IPS-20b (cell line): ENCODE results near the gene ISG20L2.

Experiments
- H3K27ac ChIP-seq: one replicate; pipeline ENCODE4 v1.5.1; 2013; ENCODE audit warnings: low read length
- H3K27me3 ChIP-seq: 2 replicates; pipeline ENCODE4 v1.6.1; 2013; ENCODE audit warnings: mild to moderate bottlenecking, low read length, inconsistent platforms; ENCODE audit not compliant: insufficient read depth
- H3K36me3 ChIP-seq: 2 replicates; pipeline ENCODE4 v1.6.1; 2013; ENCODE audit warnings: low read depth, mild to moderate bottlenecking, inconsistent platforms, low read length, moderate library complexity; ENCODE audit not compliant: insufficient read depth
- H3K4me1 ChIP-seq: 2 replicates; pipeline ENCODE4 v1.6.1; 2013; ENCODE audit warnings: mild to moderate bottlenecking, control low read depth, inconsistent platforms, low read length, moderate library complexity; ENCODE audit not compliant: insufficient read depth
- H3K4me3 ChIP-seq: 2 replicates; pipeline ENCODE4 v1.5.1; 2013; ENCODE audit warnings: mild to moderate bottlenecking, low read length, inconsistent platforms
- H3K9ac ChIP-seq: 2 replicates; pipeline ENCODE4 v1.6.1; 2013; ENCODE audit warnings: low read depth, mild to moderate bottlenecking, inconsistent platforms, low read length, moderate library complexity
- H3K9me3 ChIP-seq: 2 replicates; pipeline ENCODE4 v1.6.1; 2013; ENCODE audit warnings: mild to moderate bottlenecking, low read depth, low read length, inconsistent platforms; ENCODE audit not compliant: insufficient read depth

Gene ISG20L2

DNA sequence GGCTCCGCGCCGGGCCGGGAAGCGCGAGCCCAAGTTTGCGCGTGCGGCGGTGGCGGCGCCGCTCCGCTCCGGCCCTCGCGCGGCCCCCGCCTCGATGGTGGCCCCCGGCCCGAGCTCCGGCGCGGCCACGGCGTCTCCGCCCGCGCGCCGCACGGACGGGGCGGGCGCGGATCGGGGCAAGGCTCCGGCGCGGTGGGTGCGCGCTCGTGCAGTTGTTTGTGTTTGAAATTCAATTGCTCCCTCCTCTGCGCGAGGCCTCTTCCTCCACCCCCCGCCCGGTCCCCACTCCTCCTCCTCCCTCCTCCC lies 22.8 kb upstream of the ISG20L2 start, which contains the start of gene HDGF:
HDGF (minus strand) TSS at position 225 of the 306 bp plus-strand sequence. CDS start 246 bp downstream, outside the sequence.
- no peaks in the 10 kb centered on the region for H3K9me3 ChIP-seq
- H3K27me3 ChIP-seq: no peaks in the 10 kb centered on the region
- H3K4me3 ChIP-seq: peak within 1 kb of the TSS; percentile 82
- H3K36me3 ChIP-seq: peaks cover 6% of the 10 kb centered on the region
- H3K4me1 ChIP-seq: peaks cover 37% of the 10 kb centered on the region
- H3K27ac ChIP-seq: peak within 1 kb of the TSS; percentile 95
- peak within 1 kb of the TSS; percentile 99 for H3K9ac ChIP-seq

DNA sequence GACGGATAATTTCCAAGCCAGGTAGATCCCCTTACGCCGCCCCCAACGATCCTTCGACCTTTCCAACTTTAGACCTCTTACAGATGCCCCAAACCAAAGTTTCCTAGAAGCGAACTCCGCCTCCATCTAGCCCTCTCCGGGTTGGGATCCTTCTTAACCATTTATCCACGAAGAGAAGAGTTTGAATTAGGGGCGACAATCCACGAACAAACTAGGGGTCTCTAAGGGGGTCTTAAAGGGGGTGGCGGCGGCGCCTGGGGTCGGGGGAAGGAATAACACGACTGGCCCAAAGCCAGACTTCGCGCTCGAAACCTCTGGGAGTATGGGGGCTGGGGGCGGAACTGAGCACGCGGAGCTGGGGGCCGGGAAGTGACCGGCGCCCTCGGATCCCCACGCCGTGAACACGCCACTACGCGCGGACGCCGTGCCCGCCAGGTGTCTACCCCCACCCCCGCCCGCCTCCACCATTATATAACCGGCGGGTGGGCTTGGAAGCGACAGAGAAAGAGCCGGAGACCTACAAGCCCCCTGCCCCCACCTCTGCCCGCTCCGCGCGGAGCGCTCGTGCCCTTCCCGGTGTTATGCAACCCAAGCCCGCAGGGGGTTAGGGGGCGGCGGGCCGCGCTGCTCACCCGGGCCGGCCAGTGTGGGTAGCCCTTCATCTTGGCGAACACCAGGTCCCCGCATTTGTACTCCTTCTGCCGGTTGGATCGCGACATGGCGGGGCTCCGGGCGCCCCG lies 22.3 kb upstream of the ISG20L2 start:
- Histone ChIP-seq H3K4me1 (peaks cover 42% of the 10 kb centered on the region), H3K9ac (peak overlapping the region; percentile 99; the same call in 1 of the 2 replicates), H3K4me3 (peak overlapping the region; percentile 82), H3K27ac (peak overlapping the region; percentile 44), H3K9me3 (no peaks in the 10 kb centered on the region), H3K36me3 (peaks cover 6% of the 10 kb centered on the region), H3K27me3 (no peaks in the 10 kb centered on the region)

DNA sequence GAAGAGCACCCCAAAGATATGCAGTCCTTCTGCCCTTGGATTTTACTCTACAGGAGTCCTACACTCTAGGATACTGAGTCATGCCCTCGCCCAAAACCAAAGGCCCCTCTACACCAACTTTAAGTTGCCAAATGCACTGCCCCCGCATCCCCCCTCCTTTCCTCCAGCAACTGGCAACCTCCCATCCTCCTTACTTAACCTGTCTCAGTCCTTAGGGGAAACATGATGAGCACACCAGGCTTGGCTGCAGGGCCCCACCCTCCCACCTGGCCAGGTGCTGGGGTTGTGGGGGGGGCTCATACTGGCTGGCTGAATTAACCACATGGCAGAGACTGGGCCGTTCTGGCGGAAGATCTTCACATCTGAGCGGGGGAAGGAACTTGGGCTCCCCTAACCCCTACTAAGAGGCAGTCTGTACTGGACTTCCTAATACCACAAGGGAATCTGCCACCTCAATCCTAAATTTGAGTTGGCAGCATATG lies 21.7 kb upstream of the ISG20L2 start:
- Histone ChIP-seq H3K27ac (peak overlapping the region; percentile 44), H3K4me3 (peak overlapping the region; percentile 82)

DNA sequence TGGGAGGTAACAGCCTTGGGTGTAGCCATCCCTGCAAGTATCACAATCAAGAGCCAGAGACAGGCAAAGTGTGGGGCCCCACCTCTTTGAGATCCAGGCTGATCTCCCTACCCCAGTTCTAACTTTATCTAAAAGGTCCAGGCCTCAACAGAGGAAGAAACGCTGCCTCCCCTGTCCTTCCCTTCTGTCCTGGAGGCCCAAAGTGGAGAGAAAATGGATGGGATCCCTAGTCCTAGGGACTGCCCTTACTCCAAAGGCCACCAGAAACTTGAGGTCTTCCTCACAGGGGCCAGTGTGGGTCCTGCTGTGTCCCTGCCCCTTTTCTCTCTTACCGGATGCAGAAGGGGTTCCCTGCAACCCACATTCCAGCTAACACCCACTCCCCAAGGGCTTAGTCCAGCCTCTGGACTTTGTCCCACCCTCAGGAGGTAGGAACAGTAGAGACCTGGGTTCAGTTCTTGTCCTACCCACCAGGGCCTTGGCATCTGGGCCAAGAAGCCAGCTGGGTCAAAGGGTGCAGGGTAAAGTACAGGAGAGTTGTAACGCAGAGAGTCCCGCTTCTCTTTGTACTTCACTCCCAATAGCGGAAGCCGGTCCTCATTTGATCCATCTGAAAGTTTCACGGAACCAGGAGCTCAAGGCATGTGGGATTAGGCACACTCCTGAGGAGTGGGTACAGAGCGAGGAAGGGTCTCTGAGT lies 21.0 kb upstream of the ISG20L2 start:
- no peaks in the 10 kb centered on the region for H3K27me3 ChIP-seq
- peak overlapping the region; percentile 82 for H3K4me3 ChIP-seq
- H3K4me1 ChIP-seq: peaks cover 47% of the 10 kb centered on the region
- H3K27ac ChIP-seq: peak overlapping the region; percentile 44
- H3K36me3 ChIP-seq: peaks cover 16% of the 10 kb centered on the region
- H3K9me3 ChIP-seq: no peaks in the 10 kb centered on the region
- H3K9ac ChIP-seq: peak overlapping the region; percentile 99; the same call in 1 of the 2 replicates

More for the DNA sequence above, 21.7 kb upstream of the ISG20L2 start:
- H3K36me3 ChIP-seq: peaks cover 10% of the 10 kb centered on the region
- no peaks in the 10 kb centered on the region for H3K27me3 ChIP-seq
- H3K9me3 ChIP-seq: no peaks in the 10 kb centered on the region
- peaks cover 47% of the 10 kb centered on the region for H3K4me1 ChIP-seq
- H3K9ac ChIP-seq: peak overlapping the region; percentile 99; the same call in 1 of the 2 replicates

DNA sequence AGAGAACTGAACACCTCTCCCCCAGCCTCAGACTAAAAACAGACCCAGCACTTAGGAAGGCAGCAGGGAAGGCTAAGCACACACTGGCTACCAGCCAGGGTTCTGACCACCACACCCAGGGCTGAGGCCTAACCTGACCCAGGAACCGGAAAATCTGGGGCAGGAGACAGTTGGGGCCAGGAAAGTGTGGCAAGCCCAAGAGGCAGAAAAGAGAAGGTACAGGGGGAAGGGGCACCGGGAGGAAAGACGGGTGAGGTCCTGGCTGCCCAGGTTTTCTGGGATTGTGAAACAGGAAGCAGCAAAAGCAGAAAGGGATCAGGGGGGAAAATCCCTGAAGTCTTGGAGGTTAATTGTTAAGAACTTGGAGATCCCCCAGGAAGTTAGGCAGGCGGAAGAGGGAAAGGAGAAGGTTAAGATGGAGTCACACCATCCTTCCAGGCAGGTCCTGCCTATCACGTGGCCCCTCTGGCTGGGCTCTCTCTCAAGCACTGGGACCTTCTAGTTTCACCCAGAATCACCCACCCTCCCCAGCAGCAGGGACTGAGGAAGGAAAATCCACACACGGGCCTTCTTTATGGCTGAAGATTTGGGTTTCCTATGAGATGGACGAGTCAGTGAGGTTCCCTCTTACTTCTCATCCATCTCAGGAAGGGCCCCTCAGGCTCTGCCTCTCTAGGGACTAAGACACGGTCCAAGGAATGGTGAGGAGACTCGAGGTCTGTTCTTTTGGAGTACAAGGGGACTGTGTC lies 20.3 kb upstream of the ISG20L2 start:
- Histone ChIP-seq H3K9ac (peak overlapping the region; percentile 99; the same call in 1 of the 2 replicates), H3K4me1 (peaks cover 47% of the 10 kb centered on the region), H3K36me3 (peaks cover 21% of the 10 kb centered on the region), H3K27me3 (no peaks in the 10 kb centered on the region), H3K27ac (peak overlapping the region; percentile 58), H3K4me3 (peak overlapping the region; percentile 82), H3K9me3 (no peaks in the 10 kb centered on the region)

DNA sequence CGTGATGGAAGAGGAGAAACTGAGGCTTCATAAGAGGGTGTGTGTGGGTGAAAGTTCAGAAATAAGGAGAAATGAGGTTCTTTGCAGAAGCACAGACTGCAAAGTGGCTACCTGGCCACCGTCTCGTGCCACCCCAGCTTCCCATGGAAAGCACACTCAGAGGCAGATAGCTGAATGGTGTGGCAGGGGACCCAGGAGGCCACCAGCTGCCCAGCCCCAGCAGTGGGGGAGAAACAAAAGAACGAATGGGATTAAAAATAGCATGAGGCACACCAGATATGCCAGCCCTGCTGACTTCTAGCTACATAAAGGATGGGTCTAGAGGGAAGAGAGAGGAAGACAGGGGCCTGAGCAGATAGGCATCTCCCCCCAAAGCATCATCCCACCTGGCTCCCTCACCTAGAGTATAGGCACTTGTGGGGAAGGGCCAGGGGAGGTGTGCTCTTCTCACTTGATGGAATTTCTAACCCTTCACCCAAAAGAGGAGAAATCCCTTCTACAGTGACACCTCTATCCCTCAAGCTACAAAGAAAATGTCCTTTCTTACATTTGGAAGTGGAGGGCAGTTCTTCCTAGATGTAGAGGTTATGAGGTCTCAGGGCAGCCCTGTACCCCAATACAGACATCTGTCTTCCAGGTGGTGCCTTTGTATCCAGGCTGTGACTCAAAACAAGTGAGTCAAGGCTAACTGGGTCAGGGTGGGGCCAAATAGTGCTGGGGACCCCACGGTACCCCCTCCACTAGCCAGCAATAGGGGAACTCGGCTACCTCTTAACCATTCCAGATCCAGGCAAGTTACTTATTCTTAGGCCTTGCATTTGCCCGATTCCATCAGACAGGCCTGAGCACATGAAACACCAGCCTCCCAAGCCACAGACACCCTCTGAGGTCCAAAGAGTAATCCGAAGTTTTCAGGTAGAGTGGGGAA lies 19.4 kb upstream of the ISG20L2 start:
- Histone ChIP-seq H3K27ac (peak overlapping the region; percentile 58), H3K27me3 (no peaks in the 10 kb centered on the region), H3K9ac (peak overlapping the region; percentile 99; the same call in 1 of the 2 replicates), H3K9me3 (no peaks in the 10 kb centered on the region), H3K4me1 (peaks cover 45% of the 10 kb centered on the region), H3K36me3 (peaks cover 29% of the 10 kb centered on the region), H3K4me3 (peak overlapping the region; percentile 82)

- H3K9ac ChIP-seq: peak overlapping the region; percentile 100
- H3K4me3 ChIP-seq: peak overlapping the region; percentile 89
- H3K27ac ChIP-seq: peak overlapping the region; percentile 100
- no peaks in the 10 kb centered on the region for H3K9me3 ChIP-seq
- peaks cover 39% of the 10 kb centered on the region for H3K36me3 ChIP-seq
- H3K4me1 ChIP-seq: peaks cover 39% of the 10 kb centered on the region
- H3K27me3 ChIP-seq: no peaks in the 10 kb centered on the region
Measured at GRCh38 chr1:156746728-156747631, 18.4 kb upstream of the ISG20L2 start.

DNA sequence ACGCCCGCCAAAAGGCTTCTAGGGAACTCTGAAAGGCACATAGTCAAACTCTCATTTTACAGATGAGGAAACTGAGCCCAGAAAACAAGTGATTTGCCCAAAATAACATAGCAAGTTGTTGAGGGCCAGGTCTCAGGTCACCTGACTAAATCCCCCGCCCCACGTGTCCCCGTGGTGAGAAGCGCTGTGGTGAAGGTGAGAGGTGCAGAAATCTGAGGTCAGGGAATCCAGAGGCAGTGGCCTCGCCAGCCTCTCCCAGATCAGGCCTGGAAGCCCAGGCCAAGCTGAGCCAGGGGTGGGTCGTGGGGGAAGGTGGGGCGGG lies 17.8 kb upstream of the ISG20L2 start:
- peak overlapping the region; percentile 100; the same call in 1 of the 2 replicates for H3K9ac ChIP-seq
- H3K4me1 ChIP-seq: peaks cover 45% of the 10 kb centered on the region
- no peaks in the 10 kb centered on the region for H3K9me3 ChIP-seq
- peak overlapping the region; percentile 100 for H3K27ac ChIP-seq
- no peaks in the 10 kb centered on the region for H3K27me3 ChIP-seq
- H3K4me3 ChIP-seq: peak overlapping the region; percentile 89; the same call in 1 of the 2 replicates
- peaks cover 44% of the 10 kb centered on the region for H3K36me3 ChIP-seq

- Histone ChIP-seq H3K27me3 (no peaks in the 10 kb centered on the region), H3K4me3 (peak overlapping the region; percentile 89; the same call in 1 of the 2 replicates), H3K36me3 (peaks cover 44% of the 10 kb centered on the region), H3K9me3 (no peaks in the 10 kb centered on the region), H3K9ac (peak overlapping the region; percentile 100; the same call in 1 of the 2 replicates), H3K27ac (peak overlapping the region; percentile 100), H3K4me1 (peaks cover 45% of the 10 kb centered on the region)
Measured at GRCh38 chr1:156745881-156746280, 17.3 kb upstream of the ISG20L2 start.

DNA sequence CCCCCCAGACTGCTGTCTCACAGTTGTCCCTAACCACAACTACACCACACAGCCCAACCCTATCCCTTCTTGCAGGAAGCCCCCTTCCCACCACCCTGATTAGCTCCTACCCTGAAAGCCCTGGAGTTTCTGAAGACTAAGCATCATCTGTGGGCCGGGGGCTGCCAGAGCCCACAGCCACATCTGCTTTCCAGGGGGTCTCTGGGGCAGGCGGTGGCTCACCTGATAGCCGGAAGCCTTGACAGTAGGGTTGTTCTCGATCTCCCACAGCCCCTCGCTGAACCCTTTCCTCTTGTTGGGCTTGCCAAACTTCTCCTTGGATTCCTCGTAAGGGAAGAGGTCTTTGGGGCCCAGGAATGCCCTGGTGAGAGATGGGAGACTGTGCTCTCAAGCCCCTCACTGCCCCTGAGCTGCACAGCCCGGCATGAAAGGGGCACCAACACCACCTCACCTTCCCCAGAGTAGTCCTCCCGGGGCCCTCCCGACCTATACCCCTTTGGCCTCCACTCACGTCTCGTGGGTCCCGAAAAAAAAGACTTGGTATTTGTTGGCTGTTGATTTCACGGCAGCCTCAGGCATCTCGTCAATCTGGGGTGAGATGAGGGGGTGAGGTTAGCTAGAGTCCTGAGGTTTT lies 16.3 kb upstream of the ISG20L2 start:
- peaks cover 44% of the 10 kb centered on the region for H3K36me3 ChIP-seq
- H3K27me3 ChIP-seq: no peaks in the 10 kb centered on the region
- peak overlapping the region; percentile 78 for H3K27ac ChIP-seq
- H3K4me3 ChIP-seq: no peak overlapping the region
- H3K9ac ChIP-seq: no peak overlapping the region; the same call in 1 of the 2 replicates
- peaks cover 45% of the 10 kb centered on the region for H3K4me1 ChIP-seq
- no peaks in the 10 kb centered on the region for H3K9me3 ChIP-seq
